K562 (cell line): ENCODE measurements around the gene KL.

Experiments
- CHD1 ChIP-seq: fragments of 200-600 bp; sonication (generic); IDR thresholded peaks from one replicate; pipeline ENCODE4 v1.6.1; 2012; ENCODE audit warnings: mild to moderate bottlenecking, moderate library complexity, low read length, inconsistent platforms
- EZH2 ChIP-seq: IDR thresholded peaks from 2 replicates; pipeline ENCODE4 v1.6.1; 2012; ENCODE audit warnings: low read depth, mild to moderate bottlenecking, inconsistent platforms, low read length, borderline replicate concordance
- HMG20B ChIP-seq: fragments of 250-450 bp; sonication (Bioruptor Pico); IDR thresholded peaks from 2 replicates; pipeline ENCODE4 v1.5.0; 2021; ENCODE audit warnings: mild to moderate bottlenecking
- MAX ChIP-seq: sonication (generic); formaldehyde crosslinking; IDR thresholded peaks from 2 replicates; pipeline ENCODE4 v1.9.0; 2022; ENCODE audit warnings: mild to moderate bottlenecking, missing genetic modification reagents
- ZKSCAN8 ChIP-seq: fragments of 200-800 bp; sonication (Bioruptor generic); IDR thresholded peaks from 2 replicates; pipeline ENCODE4 v1.6.1; 2016; ENCODE audit warnings: missing genetic modification characterization, missing compliant biosample characterization
- ZNF740 ChIP-seq, 3 experiments: fragments of 200-800 bp in 1 of 3; sonication (Bioruptor generic) in 1 of 3; sonication (generic) in 1 of 3; formaldehyde crosslinking in 1 of 3; IDR thresholded peaks; 2 replicates each; pipeline versions ENCODE4 v1.6.1 to v1.8.0; 2016 to 2022; ENCODE audit warnings: mild to moderate bottlenecking in 2 of 3, missing compliant biosample characterization in 2 of 3, missing genetic modification characterization in 2 of 3, missing genetic modification reagents in 1 of 3
- ZNF766 ChIP-seq: fragments of 200-800 bp; sonication (Bioruptor generic); conservative IDR thresholded peaks from 2 replicates; pipeline ENCODE4 v1.6.1; 2016; ENCODE audit warnings: missing genetic modification characterization, missing compliant biosample characterization
- ZSCAN29 ChIP-seq: fragments of 450-650 bp; IDR thresholded peaks from 2 replicates; pipeline ENCODE4 v1.6.1; 2017

- no peak for TF ChIP-seq ZNF766
- TF ChIP-seq MAX (CRISPR knock-in tag) = no peak
- TF ChIP-seq ZNF740 (CRISPR knock-in tag; IDR thresholded peaks at IDR 0.05) = no peak
- no peak for TF ChIP-seq ZNF740 (tag; IDR thresholded peaks at IDR 0.05)
- no peak for TF ChIP-seq ZSCAN29
- TF ChIP-seq CHD1 = no peak
- TF ChIP-seq HMG20B (CRISPR knock-in tag) = no peak
- no peak for TF ChIP-seq ZKSCAN8 (CRISPR knock-in tag)
- no peak for TF ChIP-seq EZH2
Measured at GRCh38 chr13:32986552-32986951, 29.7 kb upstream of the KL start.
